ENCODE measurements around the gene SDC1.
A peak's percentile ranks its signal among the peaks of the same experiment; 100 is the strongest.
"Not testable (repeated sequence)": the region's sequence is repeated elsewhere in the genome, so short reads cannot be mapped to it uniquely, and the experiment has no call there.

SDC1 gene, protein sequence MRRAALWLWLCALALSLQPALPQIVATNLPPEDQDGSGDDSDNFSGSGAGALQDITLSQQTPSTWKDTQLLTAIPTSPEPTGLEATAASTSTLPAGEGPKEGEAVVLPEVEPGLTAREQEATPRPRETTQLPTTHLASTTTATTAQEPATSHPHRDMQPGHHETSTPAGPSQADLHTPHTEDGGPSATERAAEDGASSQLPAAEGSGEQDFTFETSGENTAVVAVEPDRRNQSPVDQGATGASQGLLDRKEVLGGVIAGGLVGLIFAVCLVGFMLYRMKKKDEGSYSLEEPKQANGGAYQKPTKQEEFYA

DNA sequence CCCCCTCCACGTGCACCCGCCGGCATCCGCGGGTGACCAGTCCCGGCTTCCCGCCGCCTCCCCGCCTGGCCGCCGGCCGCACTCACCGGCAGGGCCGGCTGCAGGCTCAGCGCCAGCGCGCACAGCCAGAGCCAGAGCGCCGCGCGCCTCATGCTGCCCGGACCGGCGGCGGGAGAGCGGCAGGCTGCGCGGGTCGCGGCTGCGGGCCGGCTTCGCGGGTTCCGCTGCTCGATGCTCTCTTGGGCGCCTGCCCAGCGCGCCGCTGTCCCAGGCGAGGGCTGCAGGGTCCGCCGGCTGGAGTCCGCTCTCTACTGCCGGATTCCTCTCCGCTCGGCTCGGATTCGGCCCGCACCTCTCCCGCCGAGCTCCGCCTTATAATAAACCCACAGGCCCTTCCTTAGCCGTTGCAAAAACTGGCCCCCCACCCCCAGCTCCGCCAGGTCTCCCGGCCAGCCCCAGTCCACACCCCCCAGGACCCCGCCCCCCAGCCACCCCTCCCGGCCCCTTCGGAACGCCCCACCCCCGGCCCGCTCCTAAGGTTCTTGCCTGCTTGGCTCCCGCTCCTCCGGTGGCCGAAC, at the start of gene SDC1:
SDC1 (minus strand) TSS at position 415 of the 578 bp plus-strand sequence; CDS start at position 152, 263 bp downstream.
- H3K4me3 ChIP-seq = peak within 1 kb of the TSS; percentile 77
- DNase-seq (ENCODE audit: low spot score) = no peak
- TF ChIP-seq, protein P1, sequence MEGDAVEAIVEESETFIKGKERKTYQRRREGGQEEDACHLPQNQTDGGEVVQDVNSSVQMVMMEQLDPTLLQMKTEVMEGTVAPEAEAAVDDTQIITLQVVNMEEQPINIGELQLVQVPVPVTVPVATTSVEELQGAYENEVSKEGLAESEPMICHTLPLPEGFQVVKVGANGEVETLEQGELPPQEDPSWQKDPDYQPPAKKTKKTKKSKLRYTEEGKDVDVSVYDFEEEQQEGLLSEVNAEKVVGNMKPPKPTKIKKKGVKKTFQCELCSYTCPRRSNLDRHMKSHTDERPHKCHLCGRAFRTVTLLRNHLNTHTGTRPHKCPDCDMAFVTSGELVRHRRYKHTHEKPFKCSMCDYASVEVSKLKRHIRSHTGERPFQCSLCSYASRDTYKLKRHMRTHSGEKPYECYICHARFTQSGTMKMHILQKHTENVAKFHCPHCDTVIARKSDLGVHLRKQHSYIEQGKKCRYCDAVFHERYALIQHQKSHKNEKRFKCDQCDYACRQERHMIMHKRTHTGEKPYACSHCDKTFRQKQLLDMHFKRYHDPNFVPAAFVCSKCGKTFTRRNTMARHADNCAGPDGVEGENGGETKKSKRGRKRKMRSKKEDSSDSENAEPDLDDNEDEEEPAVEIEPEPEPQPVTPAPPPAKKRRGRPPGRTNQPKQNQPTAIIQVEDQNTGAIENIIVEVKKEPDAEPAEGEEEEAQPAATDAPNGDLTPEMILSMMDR (IDR thresholded peaks at IDR 0.05) = no peak
- H3K27ac ChIP-seq = no peak within 1 kb of the TSS

DNA sequence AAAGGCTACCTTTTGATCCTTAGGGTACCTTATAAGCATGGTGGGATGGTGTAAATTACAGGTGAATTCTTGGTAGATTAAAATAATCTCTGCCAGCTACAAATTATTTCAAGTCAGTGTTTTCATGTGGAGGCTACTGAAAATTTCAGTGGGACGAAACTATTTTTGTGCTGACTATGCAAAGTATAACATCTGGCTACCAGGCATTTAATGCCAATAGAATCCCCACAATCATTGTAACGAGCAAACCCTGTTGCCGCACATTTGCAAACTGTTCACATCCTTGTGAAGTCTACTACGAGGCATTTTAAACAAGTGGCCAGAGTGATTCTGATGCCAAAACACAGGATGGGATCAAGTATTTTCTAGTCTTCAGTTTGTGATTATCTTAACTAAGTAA, 48.1 kb upstream of the SDC1 start:
- TF ChIP-seq, protein P1 (IDR thresholded peaks at IDR 0.05) = no peak
- no peak for DNase-seq (ENCODE audit: low spot score)
- no peak overlapping the region for H3K4me3 ChIP-seq
- H3K27ac ChIP-seq = no peak overlapping the region

DNA sequence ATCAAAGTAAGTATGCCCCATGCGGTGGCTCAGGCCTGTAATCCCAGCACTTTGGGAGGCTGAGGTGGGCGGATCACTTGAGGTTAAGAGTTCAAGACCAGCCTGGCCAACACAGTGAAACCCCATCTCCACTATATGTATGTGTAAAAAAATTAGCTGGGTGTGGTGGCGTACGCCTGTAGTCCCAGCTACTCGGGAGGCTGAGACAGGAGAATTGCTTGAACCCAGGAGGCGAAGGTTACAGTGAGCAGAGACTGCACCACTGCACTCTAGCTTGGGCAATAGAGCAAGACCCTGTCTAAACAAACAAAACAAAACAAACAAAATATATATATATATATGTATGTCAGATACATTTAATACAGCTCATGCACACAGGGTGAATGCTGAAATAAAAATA, 43.4 kb upstream of the SDC1 start:
- not testable (repeated sequence) for H3K27ac ChIP-seq; H3K4me3 ChIP-seq; DNase-seq (ENCODE audit: low spot score)

DNA sequence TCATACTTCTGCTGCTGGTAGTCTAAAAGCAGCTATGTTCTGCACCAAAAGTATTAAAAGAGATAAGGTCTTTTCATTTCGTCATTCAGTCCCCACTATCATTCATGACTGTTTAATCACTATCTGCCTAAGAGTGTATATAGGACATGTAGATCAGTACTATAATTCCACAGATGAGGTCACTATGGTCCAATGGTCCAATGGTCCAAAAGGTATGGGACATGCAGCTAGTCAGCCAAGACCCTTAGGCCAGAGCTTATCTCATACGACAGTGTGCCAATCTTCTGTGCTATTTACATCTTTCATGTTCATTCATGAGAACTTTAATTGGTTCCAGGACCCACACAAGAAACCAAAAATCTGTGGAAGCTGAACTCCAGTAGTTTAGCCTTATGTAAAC, 42.6 kb upstream of the SDC1 start:
- DNase-seq (ENCODE audit: low spot score) = no peak
- H3K27ac ChIP-seq = no peak overlapping the region
- no peak overlapping the region for H3K4me3 ChIP-seq
- TF ChIP-seq, protein P1 (IDR thresholded peaks at IDR 0.05) = no peak

DNA sequence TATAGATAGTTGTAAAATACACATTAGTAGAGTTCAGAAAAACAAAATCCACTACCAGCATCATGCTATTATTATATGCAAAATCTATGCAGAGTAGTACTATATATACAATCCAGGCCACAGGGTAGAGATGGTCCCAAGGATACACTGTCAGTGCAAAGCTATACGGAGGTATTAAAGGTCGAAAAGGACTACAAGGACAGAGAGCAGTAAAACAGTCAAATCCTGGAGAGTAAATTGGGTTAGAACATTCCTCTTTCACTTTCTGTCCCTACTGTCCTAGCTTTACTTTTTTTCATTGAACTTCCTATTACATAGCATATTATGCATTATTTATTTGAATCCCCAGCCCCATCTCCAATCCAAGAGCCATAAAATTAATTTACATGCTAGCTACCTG, 39.7 kb upstream of the SDC1 start:
- Histone ChIP-seq H3K27ac (no peak overlapping the region), H3K4me3 (no peak overlapping the region)
- TF ChIP-seq, protein P1 (IDR thresholded peaks at IDR 0.05) = no peak
- DNase-seq (ENCODE audit: low spot score) = no peak

DNA sequence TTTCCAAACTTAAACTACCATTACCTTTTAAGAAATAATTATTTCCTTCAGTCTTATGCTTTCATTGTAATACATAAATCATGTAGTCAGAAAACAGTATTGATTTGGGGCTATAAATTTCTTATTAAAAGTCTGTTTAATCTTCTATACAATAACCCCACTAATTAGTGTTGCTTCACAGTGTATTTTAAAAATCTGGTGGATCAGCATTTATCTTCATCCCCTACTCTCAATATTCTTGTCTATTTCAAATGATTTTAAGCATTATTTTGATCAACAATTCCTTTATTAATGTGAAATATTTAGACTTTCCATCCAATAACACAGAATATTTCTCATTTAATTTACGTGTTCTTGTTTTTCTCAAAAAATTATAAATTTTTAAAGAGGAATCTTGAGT, 32.5 kb upstream of the SDC1 start:
- DNase-seq (ENCODE audit: low spot score) = no peak
- TF ChIP-seq, protein P1 (IDR thresholded peaks at IDR 0.05) = no peak
- Histone ChIP-seq H3K4me3 (no peak overlapping the region), H3K27ac (no peak overlapping the region)

DNA sequence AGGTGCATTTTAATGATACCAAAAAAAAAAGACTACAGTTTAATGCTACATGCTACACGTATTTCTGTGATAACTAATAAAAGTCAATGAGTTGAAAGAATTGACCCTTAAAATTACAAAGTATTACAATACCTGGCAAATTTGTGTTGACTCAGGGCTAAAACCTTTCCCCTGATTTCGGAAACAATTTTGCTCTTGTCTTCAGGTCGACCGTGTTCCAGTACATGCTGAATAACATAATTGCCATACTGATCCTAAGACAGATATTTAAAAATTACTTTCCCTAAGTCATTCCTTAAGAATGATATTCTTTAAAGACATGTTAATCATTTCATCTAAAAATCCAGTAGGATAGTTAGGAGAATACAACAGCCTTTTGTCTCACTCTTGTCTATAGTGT, 29.8 kb upstream of the SDC1 start:
- no peak overlapping the region for H3K27ac ChIP-seq
- H3K4me3 ChIP-seq = no peak overlapping the region
- no peak for DNase-seq (ENCODE audit: low spot score)
- TF ChIP-seq, protein P1 (IDR thresholded peaks at IDR 0.05) = no peak
